GM21786 (cell line): Measurements from ENCODE around the gene REXO5.
"Not testable (repeated sequence)": the region's sequence is repeated elsewhere in the genome, so short reads cannot be mapped to it uniquely, and the experiment has no call there.

Experiments
- ATAC-seq: cut with Tn5 transposase; IDR thresholded peaks from one replicate; pipeline ENCODE4 v1.9.1; 2021; ENCODE audit not compliant: unreplicated experiment

The REXO5 gene

GRCh38 chr16:20847550-20847949 lies 41.2 kb downstream of the REXO5 start:
- ATAC-seq, result no peak

GRCh38 chr16:20849589-20850390 lies 43.5 kb downstream of the REXO5 start:
- no peak for ATAC-seq

GRCh38 chr16:20850981-20851380 lies 44.7 kb downstream of the REXO5 start:
- no peak for ATAC-seq

- no peak for ATAC-seq
Observed at GRCh38 chr16:20851601-20852000, 45.3 kb downstream of the REXO5 start.

GRCh38 chr16:20853143-20853542 lies 46.8 kb downstream of the REXO5 start:
- no peak for ATAC-seq

GRCh38 chr16:20853981-20854620 lies 47.8 kb downstream of the REXO5 start:
- ATAC-seq, result no peak

GRCh38 chr16:20854963-20855362 lies 48.6 kb downstream of the REXO5 start:
- ATAC-seq, result no peak

GRCh38 chr16:20857281-20857680 lies 51.0 kb downstream of the REXO5 start:
- ATAC-seq, result no peak

GRCh38 chr16:20859229-20859628 lies 52.9 kb downstream of the REXO5 start:
- no peak for ATAC-seq

- no peak for ATAC-seq
Observed at GRCh38 chr16:20859699-20860098, 53.4 kb downstream of the REXO5 start.

GRCh38 chr16:20860361-20860760 lies 54.0 kb downstream of the REXO5 start:
- ATAC-seq, result no peak

GRCh38 chr16:20860995-20861394 lies 54.7 kb downstream of the REXO5 start:
- ATAC-seq, result not testable (repeated sequence)

GRCh38 chr16:20862162-20862960 lies 56.0 kb downstream of the REXO5 start:
- ATAC-seq, result no peak

- ATAC-seq, result not testable (repeated sequence)
Observed at GRCh38 chr16:20864376-20864775, 58.0 kb downstream of the REXO5 start.

GRCh38 chr16:20865420-20866131 lies 59.2 kb downstream of the REXO5 start:
- ATAC-seq, result peak; percentile 74

GRCh38 chr16:20866145-20866772 lies 59.9 kb downstream of the REXO5 start:
- peak; percentile 14 for ATAC-seq

GRCh38 chr16:20866801-20867200 lies 60.5 kb downstream of the REXO5 start:
- ATAC-seq, result no peak

GRCh38 chr16:20867585-20867984 lies 61.3 kb downstream of the REXO5 start:
- no peak for ATAC-seq

GRCh38 chr16:20868890-20869289 lies 62.6 kb downstream of the REXO5 start:
- no peak for ATAC-seq

- no peak for ATAC-seq
Observed at GRCh38 chr16:20870122-20870820, 63.9 kb downstream of the REXO5 start.
